Measurements from ENCODE around the gene RASAL2. TPM values are rescaled to one million over a fixed set of nuclear protein-coding genes. Genes with fewer than 3 reads are reported as not detected.

RASAL2 gene
- total RNA-seq, result not detected

DNA sequence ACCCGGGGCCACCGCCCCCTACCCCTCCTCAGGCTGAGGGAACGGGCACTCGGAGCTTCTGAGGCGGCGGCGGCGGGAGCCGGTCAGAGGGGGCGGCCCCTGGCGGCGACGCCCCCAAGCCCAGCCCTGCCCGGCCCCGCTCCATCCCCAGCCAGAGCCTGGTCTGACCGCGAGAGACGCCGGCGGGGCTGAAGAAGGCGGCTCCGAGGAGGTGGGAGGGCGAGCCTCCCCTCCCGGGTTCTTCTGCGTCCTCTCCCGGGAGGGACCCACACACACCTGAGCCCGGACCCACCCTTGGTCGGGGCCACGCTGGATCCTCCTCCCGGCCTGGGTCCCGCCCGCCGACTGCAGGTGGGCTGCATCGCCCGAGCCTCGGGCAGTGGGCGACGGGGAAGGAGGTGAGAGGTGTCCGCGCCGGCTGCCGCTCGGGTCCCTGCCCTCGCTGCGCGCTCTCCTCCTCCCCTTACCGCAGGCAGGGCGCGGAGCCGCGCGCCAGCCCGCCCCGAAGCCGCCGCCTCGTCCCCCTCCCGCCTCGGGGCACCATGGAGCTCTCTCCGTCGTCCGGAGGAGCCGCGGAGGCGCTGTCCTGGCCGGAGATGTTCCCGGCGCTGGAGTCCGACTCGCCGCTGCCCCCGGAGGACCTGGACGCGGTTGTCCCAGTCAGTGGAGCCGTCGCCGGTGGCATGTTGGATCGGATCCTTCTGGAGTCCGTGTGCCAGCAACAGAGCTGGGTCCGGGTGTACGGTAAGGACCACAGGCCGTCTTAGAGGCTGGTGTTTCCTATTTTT lies at the start of gene RASAL2:
Gene RASAL2 (plus strand): TSS at position 154 of the 788 bp plus-strand sequence. CDS start 389 bp downstream, at position 543.
- ATAC-seq, result peak; percentile 44 to 48
- peaks cover 3% of the 10 kb centered on the region for H3K9me3 Mint-ChIP-seq
- peaks cover 6 to 7% of the 10 kb centered on the region in 2 donors for H3K4me1 Mint-ChIP-seq (ENCODE audit: low read depth in 2 of 2)
- H3K27ac Mint-ChIP-seq, result no peak within 1 kb of the TSS
- DNase-seq (ENCODE audit: low spot score), result no peak
- peak within 1 kb of the TSS; percentile 70 for H3K4me3 Mint-ChIP-seq
- peaks cover 8% of the 10 kb centered on the region for H3K36me3 Mint-ChIP-seq
- peaks cover 26 to 32% of the 10 kb centered on the region in 2 donors for H3K27me3 Mint-ChIP-seq

DNA sequence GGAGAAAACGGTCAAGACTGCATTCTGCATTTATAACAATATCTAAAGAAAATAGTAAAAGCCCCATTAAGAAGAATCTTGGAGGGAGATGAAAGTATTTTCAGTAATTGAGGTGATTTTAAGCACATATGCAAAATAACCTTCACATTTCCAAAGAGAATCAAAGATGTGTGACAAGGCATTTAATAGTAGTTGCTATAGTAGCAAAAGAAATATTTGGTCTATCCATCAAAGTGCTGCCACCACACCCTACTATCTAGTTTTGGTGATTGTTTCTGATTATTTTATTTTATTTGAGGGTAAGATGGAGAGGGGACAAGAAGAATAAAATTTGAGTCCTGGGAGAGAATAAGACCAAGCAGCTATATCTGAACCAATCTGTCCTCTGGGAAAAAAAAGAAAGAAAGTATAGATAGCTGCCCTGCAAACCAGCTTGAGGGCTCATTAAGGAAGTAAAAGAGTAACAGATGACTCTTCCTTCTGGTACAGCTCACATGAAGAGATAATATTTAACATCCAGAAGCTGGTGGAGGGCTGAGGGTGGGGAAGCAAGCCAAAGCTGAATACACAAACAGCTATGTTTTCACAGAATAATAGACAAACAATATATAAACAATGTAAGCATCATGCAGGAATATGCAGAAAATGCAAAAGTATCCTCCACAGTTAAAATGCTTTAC lies 47.2 kb upstream of the RASAL2 start:
- Mint-ChIP-seq H3K27ac (no peak overlapping the region), H3K36me3 (no peaks in the 10 kb centered on the region), H3K27me3 (no peaks in the 10 kb centered on the region), H3K4me3 (no peak overlapping the region), H3K4me1 (ENCODE audit: low read depth in 2 of 2) (no peaks in the 10 kb centered on the region), H3K9me3 (no peaks in the 10 kb centered on the region)
- DNase-seq (ENCODE audit: low spot score), result no peak
- no peak for ATAC-seq

DNA sequence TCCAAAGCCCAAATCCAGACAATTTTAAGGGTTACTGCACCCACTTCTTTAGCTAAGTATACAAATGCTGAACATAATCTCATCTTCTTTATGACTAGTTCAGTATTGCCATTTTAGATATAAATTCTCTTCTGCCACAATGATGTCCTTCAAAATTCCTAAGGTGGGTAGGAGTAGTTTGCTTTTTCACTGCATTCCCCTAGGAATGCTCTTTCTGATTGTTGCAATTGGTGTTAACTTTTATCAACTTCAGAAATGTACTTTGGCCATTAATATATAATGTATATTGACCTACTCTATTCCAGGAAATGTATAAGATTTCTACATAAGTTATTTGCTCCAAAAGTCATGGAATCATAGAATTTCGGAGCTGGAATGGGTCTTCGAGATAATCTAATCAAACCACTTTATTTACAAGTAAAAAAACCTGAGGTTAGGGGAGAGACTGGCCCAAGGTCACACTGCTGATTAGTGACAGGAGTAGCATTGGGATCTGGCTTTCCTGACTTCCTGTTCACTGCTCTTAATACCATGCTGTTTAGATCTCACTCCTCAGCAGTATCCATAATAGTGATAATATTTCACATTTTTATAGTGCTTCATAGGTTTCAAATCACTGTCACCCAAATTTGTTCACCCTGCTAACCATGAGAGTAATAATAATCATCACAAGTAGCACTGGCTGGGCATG lies 46.4 kb upstream of the RASAL2 start:
- no peaks in the 10 kb centered on the region for H3K36me3 Mint-ChIP-seq
- no peak for ATAC-seq
- no peaks in the 10 kb centered on the region for H3K27me3 Mint-ChIP-seq
- H3K4me1 Mint-ChIP-seq (ENCODE audit: low read depth in 2 of 2), result no peaks in the 10 kb centered on the region
- no peak overlapping the region for H3K27ac Mint-ChIP-seq
- H3K9me3 Mint-ChIP-seq, result no peaks in the 10 kb centered on the region
- no peak overlapping the region for H3K4me3 Mint-ChIP-seq
- no peak for DNase-seq (ENCODE audit: low spot score)

DNA sequence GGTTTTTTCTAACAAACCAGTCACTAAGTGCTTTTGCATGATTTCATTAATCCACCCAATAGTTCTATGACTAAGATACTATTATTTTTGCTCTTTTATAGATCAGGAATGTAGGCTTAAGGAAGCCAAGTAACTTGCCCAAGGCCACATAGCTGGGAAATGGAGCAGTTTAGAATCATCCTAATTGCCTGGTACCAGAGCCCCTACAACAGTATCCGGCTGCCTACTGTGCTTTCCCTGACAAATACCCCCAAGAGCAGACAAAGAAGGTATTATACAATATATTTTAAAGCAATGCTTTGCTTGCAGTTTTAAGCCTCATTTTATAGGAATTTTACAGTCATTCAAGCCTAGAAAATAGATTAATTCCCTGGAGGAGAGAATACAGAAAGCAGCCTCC lies 45.5 kb upstream of the RASAL2 start:
- Mint-ChIP-seq H3K27ac (no peak overlapping the region), H3K36me3 (no peaks in the 10 kb centered on the region), H3K27me3 (no peaks in the 10 kb centered on the region), H3K4me1 (ENCODE audit: low read depth in 2 of 2) (no peaks in the 10 kb centered on the region), H3K9me3 (no peaks in the 10 kb centered on the region), H3K4me3 (no peak overlapping the region)
- no peak for ATAC-seq
- DNase-seq (ENCODE audit: low spot score), result no peak

DNA sequence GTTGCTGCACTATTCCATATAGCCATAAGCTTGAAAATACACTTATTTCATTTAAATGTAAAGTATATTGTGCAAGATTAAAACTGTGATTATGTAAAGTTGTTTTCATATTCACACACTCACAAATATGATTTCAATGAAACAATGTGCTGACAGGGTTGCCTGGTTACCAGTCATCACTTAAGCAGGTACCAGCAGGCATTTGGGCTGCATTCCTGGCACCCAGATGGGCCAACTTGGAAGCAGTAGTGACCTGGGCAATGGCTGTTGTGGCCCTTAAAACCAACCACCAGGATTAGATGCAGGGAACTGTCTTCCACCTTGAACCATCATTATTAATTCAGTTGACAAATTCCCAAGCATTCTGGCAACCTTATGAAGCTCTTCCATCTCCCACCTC lies 45.0 kb upstream of the RASAL2 start:
- DNase-seq (ENCODE audit: low spot score) (no peak), ATAC-seq (no peak)
- H3K4me1 Mint-ChIP-seq (ENCODE audit: low read depth in 2 of 2), result no peaks in the 10 kb centered on the region
- H3K27ac Mint-ChIP-seq, result no peak overlapping the region
- no peak overlapping the region for H3K4me3 Mint-ChIP-seq
- H3K27me3 Mint-ChIP-seq, result no peaks in the 10 kb centered on the region
- H3K9me3 Mint-ChIP-seq, result no peaks in the 10 kb centered on the region
- no peaks in the 10 kb centered on the region for H3K36me3 Mint-ChIP-seq

DNA sequence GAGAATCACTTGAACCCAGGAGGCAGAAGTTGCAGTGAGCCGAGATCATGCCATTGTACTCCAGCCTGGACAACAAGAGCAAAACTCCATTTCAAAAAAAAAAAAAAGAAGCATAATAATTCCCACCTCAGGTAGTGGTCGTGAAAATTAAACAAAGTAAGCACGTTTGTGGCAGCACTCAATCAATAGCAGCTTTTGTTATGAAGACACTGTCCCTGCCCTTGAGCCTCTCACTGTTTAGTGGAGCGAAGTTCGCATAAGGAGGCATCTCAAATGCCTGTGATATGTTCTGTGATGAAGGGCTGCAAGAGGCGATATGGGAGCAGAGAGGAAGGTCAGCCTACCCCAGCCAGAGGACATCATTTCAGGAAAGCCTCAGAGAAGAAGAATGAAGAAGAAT lies 43.8 kb upstream of the RASAL2 start:
- H3K9me3 Mint-ChIP-seq, result peaks cover 3% of the 10 kb centered on the region

DNA sequence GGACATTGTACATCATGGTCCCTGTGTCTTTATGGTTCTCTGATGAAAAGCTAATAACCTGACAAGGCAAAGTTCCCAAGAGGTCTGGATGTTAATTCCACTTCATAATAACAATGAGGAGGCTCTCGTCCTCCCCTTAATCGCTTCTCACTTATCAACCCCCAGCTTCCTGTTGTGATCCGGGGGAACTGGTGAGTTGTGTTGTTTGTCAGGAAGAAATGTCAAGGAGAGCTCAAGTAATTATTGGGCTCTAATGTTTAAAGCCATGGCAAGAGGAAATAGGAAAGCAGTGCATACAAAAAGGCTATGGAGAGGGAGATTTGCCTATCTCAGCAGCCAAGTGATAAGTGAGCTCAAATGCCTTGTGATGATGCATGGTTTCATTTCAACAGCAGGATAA lies 42.8 kb upstream of the RASAL2 start:
- Mint-ChIP-seq H3K27ac (no peak overlapping the region), H3K27me3 (peaks cover 0 to 2% of the 10 kb centered on the region in 2 donors), H3K4me3 (no peak overlapping the region), H3K9me3 (peaks cover 3% of the 10 kb centered on the region), H3K4me1 (ENCODE audit: low read depth in 2 of 2) (no peaks in the 10 kb centered on the region), H3K36me3 (no peaks in the 10 kb centered on the region)
- DNase-seq (ENCODE audit: low spot score) (no peak), ATAC-seq (no peak)

More for the DNA sequence above, 43.8 kb upstream of the RASAL2 start:
- Mint-ChIP-seq H3K4me1 (ENCODE audit: low read depth in 2 of 2) (no peaks in the 10 kb centered on the region), H3K27ac (no peak overlapping the region), H3K36me3 (no peaks in the 10 kb centered on the region), H3K4me3 (no peak overlapping the region), H3K27me3 (no peaks in the 10 kb centered on the region)
- ATAC-seq (no peak), DNase-seq (ENCODE audit: low spot score) (no peak)

DNA sequence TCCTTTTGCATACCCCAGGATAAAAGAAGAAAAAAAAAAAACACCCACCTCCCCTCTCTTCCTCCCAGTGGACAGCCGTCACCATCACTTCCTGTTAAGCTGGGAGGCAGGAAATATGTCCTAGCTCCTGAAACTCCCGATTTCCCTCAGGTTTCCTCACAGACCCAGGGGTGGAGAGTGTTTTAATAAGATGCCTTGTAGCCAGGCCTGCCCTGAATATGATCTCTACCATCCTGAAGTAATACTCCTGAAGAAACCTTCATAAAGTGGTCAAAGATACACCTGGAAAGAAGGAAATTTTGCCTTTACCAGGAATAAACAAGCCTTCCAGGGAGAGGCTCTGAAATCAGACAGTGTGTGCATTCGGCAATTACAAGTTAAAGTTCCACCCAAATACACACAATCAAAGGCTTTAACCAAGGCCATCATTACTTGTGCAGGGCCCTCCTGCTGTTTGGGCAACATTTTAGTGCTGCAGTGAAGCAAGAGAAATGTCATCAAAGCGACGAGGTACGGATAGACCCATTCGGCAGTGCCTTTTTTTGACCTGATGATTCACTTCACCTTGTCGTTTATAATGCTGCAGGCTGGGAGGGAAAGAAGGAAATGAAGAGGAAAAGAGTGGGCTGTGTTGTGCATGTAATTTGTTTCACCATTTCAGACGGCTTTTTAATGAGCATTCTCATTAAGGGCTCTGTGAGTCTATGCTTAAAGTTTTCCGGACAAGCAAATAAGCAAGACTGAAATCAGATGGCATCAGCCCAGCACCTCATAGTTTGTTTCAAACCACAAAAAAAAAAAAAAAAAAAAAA lies 41.0 kb upstream of the RASAL2 start:
- Mint-ChIP-seq H3K27ac (no peak overlapping the region), H3K4me3 (no peak overlapping the region), H3K27me3 (peaks cover 0 to 4% of the 10 kb centered on the region in 2 donors), H3K36me3 (no peaks in the 10 kb centered on the region), H3K4me1 (ENCODE audit: low read depth in 2 of 2) (no peaks in the 10 kb centered on the region), H3K9me3 (peaks cover 3% of the 10 kb centered on the region)
- no peak for DNase-seq (ENCODE audit: low spot score)
- no peak for ATAC-seq

DNA sequence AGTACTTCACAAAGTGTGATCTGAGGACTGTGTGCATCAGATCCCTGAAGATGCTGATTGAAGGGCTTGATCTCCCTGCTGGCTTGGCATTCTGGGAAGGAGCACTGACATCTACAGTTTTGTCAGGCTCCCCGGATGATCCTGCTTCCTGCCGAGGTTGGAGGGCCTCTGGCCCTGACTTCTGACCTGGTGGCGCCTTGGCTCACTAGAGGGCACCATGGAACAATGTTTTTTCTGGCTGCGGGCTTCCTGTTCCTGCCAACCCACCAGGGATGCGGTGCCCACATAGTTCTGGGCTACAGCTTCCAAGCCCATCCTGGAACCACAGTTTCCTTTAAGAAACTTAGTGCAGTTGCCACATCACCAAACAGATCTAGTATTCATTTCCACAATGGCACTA lies 38.8 kb upstream of the RASAL2 start:
- no peak overlapping the region for H3K27ac Mint-ChIP-seq
- peaks cover 8% of the 10 kb centered on the region for H3K9me3 Mint-ChIP-seq
- no peak overlapping the region for H3K4me3 Mint-ChIP-seq

DNA sequence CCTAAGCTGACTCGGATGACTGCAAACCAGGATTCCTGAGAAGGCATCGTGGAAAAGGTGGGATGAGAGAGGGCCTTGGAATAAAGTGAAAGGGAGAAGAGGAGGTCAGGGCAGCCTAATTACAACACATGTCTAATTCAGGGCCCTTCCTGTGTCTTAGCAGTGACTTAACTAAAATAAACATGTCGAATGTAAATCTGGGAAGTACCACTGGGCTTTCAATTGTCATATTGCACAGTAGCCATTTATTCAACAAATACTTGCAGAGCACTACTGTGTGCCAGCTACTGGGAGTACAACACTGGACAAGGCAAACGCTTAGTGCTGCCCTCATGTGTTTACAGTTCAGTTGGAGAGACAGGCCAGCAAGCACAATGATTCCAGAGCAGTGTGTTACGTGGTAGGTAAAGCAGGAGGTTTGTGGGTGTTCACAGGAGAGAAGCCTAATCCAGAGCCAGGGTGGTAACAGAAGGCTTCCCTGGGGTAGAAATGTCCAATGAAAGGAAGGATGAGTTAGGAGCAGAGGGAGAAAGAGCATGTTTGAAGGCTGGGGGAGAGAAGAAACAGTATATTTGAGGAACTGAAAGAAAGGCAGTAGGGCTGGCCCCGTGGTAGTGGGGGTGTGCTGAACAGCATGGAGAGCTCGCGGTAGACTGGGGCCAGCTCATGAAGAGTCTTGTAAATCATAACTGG lies 38.0 kb upstream of the RASAL2 start:
- peaks cover 0 to 4% of the 10 kb centered on the region in 2 donors for H3K27me3 Mint-ChIP-seq
- H3K36me3 Mint-ChIP-seq, result no peaks in the 10 kb centered on the region
- DNase-seq (ENCODE audit: low spot score) (no peak), ATAC-seq (no peak)
- H3K4me3 Mint-ChIP-seq, result no peak overlapping the region
- no peak overlapping the region for H3K27ac Mint-ChIP-seq
- peaks cover 8% of the 10 kb centered on the region for H3K9me3 Mint-ChIP-seq
- no peaks in the 10 kb centered on the region for H3K4me1 Mint-ChIP-seq (ENCODE audit: low read depth in 2 of 2)

More for the DNA sequence above, 38.8 kb upstream of the RASAL2 start:
- no peaks in the 10 kb centered on the region for H3K4me1 Mint-ChIP-seq (ENCODE audit: low read depth in 2 of 2)
- H3K36me3 Mint-ChIP-seq, result no peaks in the 10 kb centered on the region
- H3K27me3 Mint-ChIP-seq, result peaks cover 0 to 4% of the 10 kb centered on the region in 2 donors
- DNase-seq (ENCODE audit: low spot score) (no peak), ATAC-seq (no peak)

DNA sequence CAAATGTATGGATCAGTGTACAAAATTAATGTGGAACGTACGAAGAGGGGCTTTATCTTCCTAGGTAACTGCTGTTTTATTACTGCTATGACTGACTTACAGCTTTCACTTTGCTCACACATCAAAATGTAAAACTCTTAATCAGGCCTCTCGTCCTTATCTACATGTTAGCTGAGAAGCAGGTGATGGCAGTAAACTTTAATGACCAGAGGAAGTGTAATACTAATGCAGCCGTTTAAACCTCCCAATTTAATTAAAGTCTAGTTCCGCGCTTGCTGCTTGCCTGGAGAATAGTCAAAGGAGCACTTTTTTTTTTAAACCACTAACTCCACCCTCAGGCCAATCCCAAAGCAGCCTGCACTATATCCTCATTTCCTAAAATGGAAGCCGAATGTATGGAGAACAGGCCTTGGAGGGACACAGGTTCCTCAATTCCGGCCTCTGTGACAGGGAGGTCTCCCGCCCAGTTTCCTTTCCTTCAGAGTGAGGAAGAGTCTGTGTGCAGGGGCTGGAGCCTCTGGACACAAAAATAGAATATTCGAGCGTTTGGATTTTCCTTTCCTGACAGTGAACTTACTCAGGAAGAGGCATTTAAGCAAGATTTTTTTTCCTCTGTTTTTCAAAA lies 36.7 kb upstream of the RASAL2 start:
- H3K4me1 Mint-ChIP-seq (ENCODE audit: low read depth in 2 of 2), result no peaks in the 10 kb centered on the region

DNA sequence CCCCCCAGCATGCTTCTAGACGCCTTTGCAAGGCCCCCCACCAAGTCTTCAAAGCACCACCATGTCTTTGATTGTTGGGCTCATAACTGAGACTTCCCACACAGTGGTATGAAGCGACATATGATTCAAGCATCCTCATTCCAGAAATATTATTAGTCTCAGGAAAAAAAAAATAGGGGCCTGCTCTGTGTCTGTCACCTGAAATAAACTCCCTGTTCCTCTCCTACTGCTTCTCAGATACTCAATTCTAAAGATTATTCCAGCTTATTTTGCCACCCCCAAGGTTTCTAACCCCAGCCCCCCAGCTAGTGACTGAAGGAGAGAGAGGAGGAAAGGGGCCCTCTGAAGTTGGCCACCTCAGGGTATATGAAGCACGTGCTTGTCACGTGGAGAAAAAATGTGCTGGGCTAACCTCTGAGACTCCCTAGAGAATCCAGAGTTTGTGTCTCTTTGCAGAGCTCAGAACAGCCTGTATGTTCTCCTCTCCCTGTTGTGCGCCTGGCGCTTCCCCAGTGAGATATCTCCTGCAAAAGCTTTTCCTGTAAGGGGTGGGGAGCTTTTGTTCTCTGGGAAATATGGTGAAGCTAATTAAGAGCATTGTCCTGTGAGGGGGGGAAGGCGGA lies 35.9 kb upstream of the RASAL2 start:
- Mint-ChIP-seq H3K4me3 (no peak overlapping the region), H3K27me3 (peaks cover 0 to 4% of the 10 kb centered on the region in 2 donors), H3K36me3 (no peaks in the 10 kb centered on the region), H3K27ac (no peak overlapping the region), H3K4me1 (ENCODE audit: low read depth in 2 of 2) (no peaks in the 10 kb centered on the region), H3K9me3 (peaks cover 8% of the 10 kb centered on the region)
- no peak for ATAC-seq
- no peak for DNase-seq (ENCODE audit: low spot score)

More for the DNA sequence above, 36.7 kb upstream of the RASAL2 start:
- Mint-ChIP-seq H3K27ac (no peak overlapping the region), H3K27me3 (peaks cover 0 to 4% of the 10 kb centered on the region in 2 donors), H3K36me3 (no peaks in the 10 kb centered on the region), H3K4me3 (no peak overlapping the region), H3K9me3 (peaks cover 8% of the 10 kb centered on the region)
- no peak for DNase-seq (ENCODE audit: low spot score)
- no peak for ATAC-seq

Data from natural killer cell treated with Interleukin-12 subunit alpha and Interleukin-12 subunit beta and Interleukin-15 and Interleukin-18, amount 100 ng/mL, for 72 hours (primary cell).